Measurements from ENCODE around the gene GPX1. TPM values are rescaled to one million over a fixed set of nuclear protein-coding genes. Genes with fewer than 3 reads are reported as not detected.
"Not testable (repeated sequence)": the region's sequence is repeated elsewhere in the genome, so short reads cannot be mapped to it uniquely, and the experiment has no call there.

GPX1 gene
- total RNA-seq, 1 experiment from 2014 or later, result 128 TPM

GRCh38 chr3:49349348-49350114, 8.6 kb downstream of the GPX1 start:
- Histone ChIP-seq H3K27me3 (replicated peaks; ENCODE audit: insufficient read depth, low read depth, low read length, poor library complexity) (no peaks in the 10 kb centered on the region), H3K27ac (ENCODE audit: low read depth, low read length, poor library complexity, severe bottlenecking) (no peak overlapping the region), H3K4me3 (ENCODE audit: low read depth, low read length, poor library complexity, severe bottlenecking) (no peak overlapping the region), H3K9me3 (ENCODE audit: low read depth, low read length, poor library complexity, severe bottlenecking) (no peaks in the 10 kb centered on the region), H3K4me1 (ENCODE audit: insufficient read depth, low read length, poor library complexity, severe bottlenecking) (no peaks in the 10 kb centered on the region), H3K36me3 (ENCODE audit: insufficient read depth, low read length, poor library complexity, severe bottlenecking) (no peaks in the 10 kb centered on the region)
- ChIA-PET CTCF (interaction anchor here (1.0 kb wide), 1 partner anchor 180 kb away, joined by 4 read pairs; no protein-coding TSS in a partner anchor), POLR2A (ENCODE audit: low non-redundant PET) (no interaction called here)
- TF ChIP-seq EZH2 (IDR thresholded peaks at IDR 0.05; ENCODE audit: borderline replicate concordance, low read depth, low read length, poor library complexity, severe bottlenecking), result no peak
- TF ChIP-seq CTCF (conservative IDR thresholded peaks at IDR 0.05; ENCODE audit: low read depth, low read length), result no peak
- BruUV-seq (replicated peaks), result no TSS peak
- intact Hi-C loops (cut with micrococcal nuclease; ENCODE audit: unreplicated experiment), result loop anchor here (10.0 kb wide), 1 partner anchor 65 kb away; the partner anchor contains the start of genes RHOA and TCTA
- no peak for DNase-seq (ENCODE audit: low spot score)

- CTCF ChIA-PET; H3K27ac ChIP-seq (ENCODE audit: low read depth, low read length, poor library complexity, severe bottlenecking); H3K4me3 ChIP-seq (ENCODE audit: low read depth, low read length, poor library complexity, severe bottlenecking); intact Hi-C loops (cut with micrococcal nuclease; ENCODE audit: unreplicated experiment); H3K9me3 ChIP-seq (ENCODE audit: low read depth, low read length, poor library complexity, severe bottlenecking); H3K4me1 ChIP-seq (ENCODE audit: insufficient read depth, low read length, poor library complexity, severe bottlenecking); H3K36me3 ChIP-seq (ENCODE audit: insufficient read depth, low read length, poor library complexity, severe bottlenecking); DNase-seq (ENCODE audit: low spot score); H3K27me3 ChIP-seq (replicated peaks; ENCODE audit: insufficient read depth, low read depth, low read length, poor library complexity); BruUV-seq (replicated peaks); POLR2A ChIA-PET (ENCODE audit: low non-redundant PET): not testable (repeated sequence)
Measured at GRCh38 chr3:49348361-49348760, 9.8 kb downstream of the GPX1 start.

GRCh38 chr3:49346797-49347251, 11.3 kb downstream of the GPX1 start:
- Histone ChIP-seq H3K27ac (ENCODE audit: low read depth, low read length, poor library complexity, severe bottlenecking) (no peak overlapping the region), H3K4me3 (ENCODE audit: low read depth, low read length, poor library complexity, severe bottlenecking) (no peak overlapping the region), H3K36me3 (ENCODE audit: insufficient read depth, low read length, poor library complexity, severe bottlenecking) (no peaks in the 10 kb centered on the region), H3K4me1 (ENCODE audit: insufficient read depth, low read length, poor library complexity, severe bottlenecking) (no peaks in the 10 kb centered on the region), H3K27me3 (replicated peaks; ENCODE audit: insufficient read depth, low read depth, low read length, poor library complexity) (no peaks in the 10 kb centered on the region), H3K9me3 (ENCODE audit: low read depth, low read length, poor library complexity, severe bottlenecking) (no peaks in the 10 kb centered on the region)
- no TSS peak for BruUV-seq (replicated peaks)
- no peak for TF ChIP-seq CTCF (conservative IDR thresholded peaks at IDR 0.05; ENCODE audit: low read depth, low read length)
- no peak for TF ChIP-seq EZH2 (IDR thresholded peaks at IDR 0.05; ENCODE audit: borderline replicate concordance, low read depth, low read length, poor library complexity, severe bottlenecking)
- ChIA-PET POLR2A (ENCODE audit: low non-redundant PET) (no interaction called here), CTCF (no interaction called here)
- no peak for DNase-seq (ENCODE audit: low spot score)
- intact Hi-C loops (cut with micrococcal nuclease; ENCODE audit: unreplicated experiment), result no loop called here

- intact Hi-C loops (cut with micrococcal nuclease; ENCODE audit: unreplicated experiment), result loop anchor here (5.0 kb wide), 1 partner anchor 104 kb away; no protein-coding TSS in a partner anchor
- no TSS peak for BruUV-seq (replicated peaks)
- H3K9me3 ChIP-seq (ENCODE audit: low read depth, low read length, poor library complexity, severe bottlenecking), result no peaks in the 10 kb centered on the region
- no peak for DNase-seq (ENCODE audit: low spot score)
- no peak overlapping the region for H3K4me3 ChIP-seq (ENCODE audit: low read depth, low read length, poor library complexity, severe bottlenecking)
- H3K27ac ChIP-seq (ENCODE audit: low read depth, low read length, poor library complexity, severe bottlenecking), result no peak overlapping the region
- no peaks in the 10 kb centered on the region for H3K27me3 ChIP-seq (replicated peaks; ENCODE audit: insufficient read depth, low read depth, low read length, poor library complexity)
- POLR2A ChIA-PET (ENCODE audit: low non-redundant PET), result no interaction called here
- H3K36me3 ChIP-seq (ENCODE audit: insufficient read depth, low read length, poor library complexity, severe bottlenecking), result no peaks in the 10 kb centered on the region
- TF ChIP-seq EZH2 (IDR thresholded peaks at IDR 0.05; ENCODE audit: borderline replicate concordance, low read depth, low read length, poor library complexity, severe bottlenecking) (no peak), CTCF (conservative IDR thresholded peaks at IDR 0.05; ENCODE audit: low read depth, low read length) (no peak)
- peaks cover 5% of the 10 kb centered on the region for H3K4me1 ChIP-seq (ENCODE audit: insufficient read depth, low read length, poor library complexity, severe bottlenecking)
- CTCF ChIA-PET, result no interaction called here
Measured at GRCh38 chr3:49343163-49343562, 15.0 kb downstream of the GPX1 start.
